GM21360 (cell line): ENCODE results near the gene THAP4.
"Not testable (repeated sequence)": the region's sequence is repeated elsewhere in the genome, so short reads cannot be mapped to it uniquely, and the experiment has no call there.

Experiments
- ATAC-seq: cut with Tn5 transposase; IDR thresholded peaks from one replicate; pipeline ENCODE4 v1.9.1; 2021; ENCODE audit warnings: mild to moderate bottlenecking, moderate library complexity; ENCODE audit not compliant: unreplicated experiment

THAP4 gene

DNA sequence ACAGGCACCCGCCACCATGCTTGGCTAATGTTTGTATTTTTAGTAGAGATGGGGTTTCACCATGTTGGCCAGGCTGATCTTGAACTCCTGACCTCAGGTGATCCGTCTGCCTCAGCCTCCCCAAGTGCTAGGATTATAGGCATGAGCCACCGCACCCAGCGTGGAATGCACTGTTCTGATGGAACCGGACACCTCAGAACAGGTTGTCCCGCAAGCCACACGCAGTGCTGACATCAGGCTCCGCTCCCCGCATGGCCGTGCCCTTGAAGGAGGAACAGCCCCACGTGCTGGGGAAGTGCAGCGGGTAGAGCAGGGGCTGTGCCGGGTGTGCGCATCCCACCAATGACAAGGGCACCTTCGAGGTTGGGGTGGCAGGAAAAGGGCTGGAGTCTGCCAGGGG lies 69.7 kb downstream of the THAP4 start:
- not testable (repeated sequence) for ATAC-seq

DNA sequence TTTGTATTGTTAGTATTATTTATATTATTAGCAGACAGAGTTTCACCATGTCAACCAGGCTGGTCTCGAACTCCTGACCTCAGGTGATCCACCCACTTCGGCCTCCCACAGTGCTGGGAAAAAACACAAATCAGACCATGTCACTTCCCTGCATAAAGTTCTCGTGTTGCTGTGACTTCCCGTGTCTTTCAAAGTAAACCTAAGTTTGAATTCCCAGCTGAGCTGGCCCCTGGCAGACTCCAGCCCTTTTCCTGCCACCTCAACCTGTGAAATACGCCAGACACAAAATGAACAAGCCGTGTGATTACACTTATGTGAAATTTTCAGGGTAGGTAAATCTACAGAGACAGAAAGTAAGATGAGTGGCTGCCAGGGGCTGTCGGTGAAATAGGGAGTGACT lies 70.5 kb downstream of the THAP4 start:
- ATAC-seq = no peak

DNA sequence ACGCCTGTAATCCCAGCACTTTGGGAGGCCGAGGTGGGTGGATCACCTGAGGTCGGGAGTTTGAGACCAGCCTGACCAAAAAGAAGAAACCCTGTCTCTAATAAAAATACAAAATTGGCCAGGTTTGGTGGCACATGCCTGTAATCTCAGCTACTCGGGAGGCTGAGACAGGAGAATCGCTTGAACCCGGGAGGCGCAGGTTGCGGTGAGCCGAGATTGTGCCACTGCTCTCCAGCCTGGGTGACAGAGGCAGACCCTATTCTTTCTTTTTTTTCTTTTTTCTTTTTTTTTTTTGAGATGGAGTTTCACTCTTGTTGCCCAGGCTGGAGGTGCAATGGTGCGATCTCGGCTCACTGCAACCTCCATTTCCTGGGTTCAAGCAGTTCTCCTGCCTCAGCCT lies 70.9 kb downstream of the THAP4 start:
- not testable (repeated sequence) for ATAC-seq

DNA sequence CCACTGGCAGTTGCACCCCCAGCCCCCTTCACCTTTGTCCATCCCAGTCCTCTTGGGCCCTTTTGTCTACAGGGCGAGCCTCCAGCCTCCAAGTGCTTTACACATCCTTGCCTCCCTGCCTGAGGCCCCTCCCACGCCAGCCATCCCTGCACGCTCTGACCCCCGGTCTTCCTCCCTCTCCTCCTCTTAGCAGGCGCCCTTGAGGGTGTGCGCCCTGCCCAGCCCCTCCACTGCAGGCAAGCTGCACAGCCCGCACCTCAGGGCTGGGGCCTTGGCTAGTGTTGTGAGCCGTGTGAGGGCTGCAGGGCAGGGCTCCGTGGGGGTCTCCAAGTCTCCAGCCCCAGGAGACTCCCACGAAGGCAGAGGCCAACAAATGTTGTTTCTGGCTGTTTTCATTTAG lies 71.5 kb downstream of the THAP4 start:
- no peak for ATAC-seq

DNA sequence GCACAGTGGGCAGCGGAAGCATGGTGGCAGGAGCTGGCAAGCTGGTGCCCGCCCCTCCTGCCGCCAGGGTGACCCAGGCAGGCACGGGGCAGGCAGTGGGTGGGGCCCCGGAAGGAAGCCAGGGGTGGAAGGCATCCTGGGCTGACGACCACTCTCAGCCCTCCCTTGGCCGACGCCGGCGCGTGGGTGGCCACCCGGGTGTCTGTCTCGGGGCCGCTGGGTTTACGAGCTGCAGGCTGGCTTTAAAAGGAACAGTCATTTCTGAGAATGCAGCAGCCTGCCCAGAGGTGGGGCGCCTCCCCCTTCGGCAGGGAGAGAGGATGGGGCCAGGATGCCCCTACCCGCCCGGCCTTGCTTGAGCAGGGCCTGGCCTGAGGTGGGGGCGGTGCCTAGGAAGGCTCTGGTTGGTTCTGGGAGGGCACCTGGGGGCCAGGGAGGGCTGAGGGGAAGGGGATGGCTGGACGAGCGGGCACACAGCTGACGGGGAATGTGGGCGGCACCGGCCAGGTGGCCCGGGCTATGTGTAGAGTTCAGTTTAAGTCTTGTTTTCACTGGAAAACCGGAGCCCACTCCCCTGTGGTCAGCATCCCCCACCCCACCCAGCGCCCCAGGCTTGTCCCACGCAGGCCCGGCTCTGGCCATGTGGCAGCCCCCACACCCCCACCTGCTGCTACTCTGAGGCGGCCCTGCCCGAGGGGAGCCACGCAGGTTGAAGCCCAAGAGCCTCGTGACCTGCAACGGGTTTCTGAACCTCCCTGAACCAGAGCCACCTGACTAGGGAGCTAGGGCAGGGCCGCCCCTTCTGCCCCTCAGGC lies 72.2 kb downstream of the THAP4 start:
- no peak for ATAC-seq

DNA sequence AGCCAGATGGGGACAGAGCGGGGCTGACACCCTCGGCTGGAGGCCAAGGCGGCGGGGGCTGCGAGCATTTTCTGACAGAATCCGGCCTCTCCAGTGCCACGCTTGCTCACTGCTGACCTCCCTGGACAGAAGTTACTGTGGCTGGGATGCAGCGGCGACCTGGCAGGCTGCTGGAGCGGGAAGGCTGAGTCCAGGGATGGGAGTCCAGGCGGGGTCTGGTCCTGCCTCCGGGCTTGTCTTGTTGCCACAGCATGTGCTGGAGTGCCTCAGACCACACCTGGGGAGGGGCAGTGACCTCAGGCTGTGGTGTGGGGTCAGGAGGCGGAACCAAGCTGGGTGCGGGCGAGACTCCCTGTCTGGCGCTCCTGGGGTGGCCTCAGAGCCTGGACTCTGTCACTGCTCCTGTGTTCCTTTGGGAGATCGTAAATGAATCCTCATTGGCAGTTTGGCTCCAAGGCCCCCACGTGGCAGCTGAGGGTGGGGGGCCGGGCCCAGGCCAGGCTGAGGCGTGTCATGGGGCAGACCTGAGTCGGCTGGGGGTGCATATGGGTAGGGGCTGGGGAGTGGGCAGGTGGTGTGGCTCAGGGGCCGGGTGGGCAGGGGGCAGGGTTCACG lies 72.9 kb downstream of the THAP4 start:
- ATAC-seq = no peak

DNA sequence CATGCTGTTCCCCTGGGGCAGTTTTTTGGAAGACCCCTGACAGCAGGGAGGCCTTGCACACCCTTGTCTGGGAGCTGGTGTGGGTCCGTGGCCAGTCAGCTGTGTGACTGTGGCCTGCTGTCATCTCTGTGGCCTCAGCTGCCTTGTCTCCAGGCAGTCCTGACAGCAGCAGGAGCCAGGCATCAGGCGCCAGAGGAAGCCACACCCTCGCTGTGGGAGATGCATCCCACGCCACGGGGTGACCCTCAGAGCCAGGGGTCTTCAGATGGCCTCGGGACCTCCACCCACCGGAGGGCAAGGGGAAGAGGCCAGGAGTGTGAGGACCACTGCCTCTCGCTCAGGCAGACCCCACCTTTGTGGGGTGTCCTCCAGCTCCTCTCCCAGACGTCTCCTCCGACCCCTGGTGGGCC lies 73.4 kb downstream of the THAP4 start:
- ATAC-seq = no peak

DNA sequence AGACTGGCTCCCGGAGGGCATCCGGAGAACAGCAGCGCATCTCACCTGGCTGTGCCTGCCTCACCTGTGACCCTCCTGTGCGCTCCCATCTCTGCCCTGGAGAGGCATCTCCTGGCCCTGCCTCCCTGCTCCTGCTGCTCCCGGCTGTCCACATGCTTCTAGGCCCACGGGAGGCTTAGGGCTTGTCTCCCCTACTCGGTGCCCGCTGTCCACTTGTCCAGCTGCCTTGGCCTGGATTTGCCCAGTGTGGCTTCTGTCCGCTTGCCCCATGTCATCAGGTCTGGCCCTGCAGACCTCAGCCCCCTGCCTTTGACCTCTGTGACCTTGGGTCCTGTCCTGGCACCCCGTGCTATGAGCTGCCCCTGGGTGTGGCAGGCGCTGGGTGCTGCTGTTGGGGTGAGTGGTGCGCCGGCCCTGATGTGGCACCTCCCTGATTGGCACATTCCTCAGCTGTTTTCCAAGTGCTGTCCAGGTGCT lies 73.9 kb downstream of the THAP4 start:
- ATAC-seq = no peak

DNA sequence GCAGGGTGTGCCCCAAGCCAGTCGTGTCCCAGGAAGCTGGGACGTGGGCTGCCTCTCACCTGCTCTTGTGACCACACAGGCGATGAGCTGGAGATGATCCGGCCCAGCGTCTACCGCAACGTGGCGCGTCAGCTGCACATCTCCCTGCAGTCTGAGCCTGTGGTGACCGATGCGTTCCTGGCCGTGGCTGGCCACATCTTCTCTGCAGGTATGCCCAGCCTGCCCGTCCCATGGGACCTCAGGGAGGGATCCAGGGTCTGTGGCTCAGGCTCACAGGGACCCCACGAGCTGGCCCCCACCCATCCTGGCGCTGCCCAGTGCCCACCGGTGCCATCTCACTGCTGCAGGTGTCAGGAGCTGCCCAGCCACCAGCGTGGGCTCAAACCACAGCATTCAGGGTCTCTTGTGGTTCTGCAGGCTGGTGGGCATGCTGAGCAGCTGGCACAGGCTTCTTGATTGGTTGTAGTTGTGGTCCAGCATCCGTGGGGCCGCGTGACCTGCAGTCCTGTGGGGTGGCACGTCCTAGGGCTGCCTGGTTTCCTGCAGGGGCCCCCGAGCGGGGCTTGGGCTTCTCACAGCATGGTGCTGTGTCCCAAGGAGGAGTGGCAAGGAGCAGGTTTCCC lies 74.6 kb downstream of the THAP4 start:
- no peak for ATAC-seq

DNA sequence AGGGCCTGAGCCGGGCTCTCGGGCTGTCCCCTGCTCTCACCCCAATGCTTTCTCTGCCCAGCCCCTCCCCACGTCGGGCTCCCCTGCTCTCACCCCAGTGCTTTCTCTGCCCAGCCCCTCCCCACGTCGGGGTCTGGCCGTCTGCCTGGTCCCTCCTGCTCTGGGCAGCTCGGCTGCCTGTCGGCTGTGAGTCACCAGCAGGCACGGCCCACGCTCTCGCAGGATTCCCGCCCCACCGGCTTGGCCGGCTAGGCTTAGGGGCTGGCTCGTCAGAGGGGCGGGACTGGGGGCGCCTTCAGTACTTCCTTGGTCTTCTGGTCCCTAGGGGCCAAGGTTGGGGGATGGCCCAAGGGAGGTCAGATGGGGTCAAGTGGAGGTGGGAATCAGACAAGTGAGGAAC lies 75.1 kb downstream of the THAP4 start:
- no peak for ATAC-seq

DNA sequence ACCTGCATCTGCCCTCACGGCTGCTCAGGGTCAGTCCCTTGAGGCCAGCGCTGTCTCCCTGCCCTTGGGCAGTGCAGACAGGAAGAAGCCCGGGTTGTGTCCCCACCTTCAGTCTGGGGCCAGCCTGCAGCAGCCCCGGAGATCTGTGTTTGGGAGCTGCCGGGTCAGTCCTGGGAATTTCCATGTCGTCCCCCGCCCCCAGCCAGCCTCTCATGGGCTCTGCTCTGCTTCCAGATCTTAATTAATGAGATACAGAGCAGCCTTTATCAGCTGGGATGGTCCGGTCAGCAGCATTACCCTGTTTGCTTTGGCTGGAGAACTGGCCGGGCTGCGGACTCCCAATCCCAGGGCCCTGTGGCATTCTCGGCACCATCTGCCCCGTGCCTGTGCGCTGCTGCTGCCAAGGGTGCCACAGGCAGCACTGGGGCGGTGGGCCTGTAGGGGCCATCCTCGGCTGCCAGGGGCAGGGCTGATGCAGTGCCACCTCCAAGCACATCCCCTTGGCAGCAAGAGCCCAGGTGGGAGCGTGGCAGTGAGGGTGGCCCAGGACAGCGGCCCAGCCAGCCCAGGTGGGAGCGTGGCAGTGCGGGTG lies 76.0 kb downstream of the THAP4 start:
- ATAC-seq = no peak

DNA sequence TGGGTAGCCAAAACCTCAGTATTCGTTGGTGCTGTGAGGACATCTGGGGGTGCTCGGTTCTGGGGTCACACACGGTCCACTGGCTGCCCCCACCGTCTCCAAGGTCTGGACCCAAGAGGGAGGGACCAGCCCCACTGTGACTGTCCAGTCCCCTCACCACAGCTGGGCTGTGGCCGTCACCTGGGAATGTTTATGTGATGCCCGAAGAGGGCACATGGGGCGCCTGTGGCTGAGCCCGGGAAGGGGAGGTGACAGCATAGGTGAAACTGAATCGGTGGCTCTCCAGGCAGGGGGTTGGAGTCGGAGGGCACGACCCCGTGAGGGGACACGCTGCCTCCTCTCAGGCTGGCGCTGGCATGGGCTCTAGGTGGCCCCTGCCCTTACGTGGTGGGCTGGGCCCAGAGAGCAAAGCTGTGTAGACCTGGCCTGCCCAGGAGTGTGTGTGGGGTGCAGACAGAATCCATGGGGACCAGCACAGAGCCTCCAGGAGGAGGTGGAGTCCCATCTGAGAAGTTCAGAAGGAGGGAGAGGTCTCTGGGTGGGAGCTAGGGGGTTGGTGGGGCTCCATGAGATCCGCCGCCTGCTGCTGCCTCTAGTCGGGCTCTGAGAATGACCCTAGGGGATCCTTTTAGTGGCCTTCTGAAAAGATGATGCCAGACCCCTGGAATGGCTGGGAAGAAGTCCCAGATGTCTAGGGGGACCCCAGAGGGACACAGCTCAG lies 76.6 kb downstream of the THAP4 start:
- no peak for ATAC-seq

DNA sequence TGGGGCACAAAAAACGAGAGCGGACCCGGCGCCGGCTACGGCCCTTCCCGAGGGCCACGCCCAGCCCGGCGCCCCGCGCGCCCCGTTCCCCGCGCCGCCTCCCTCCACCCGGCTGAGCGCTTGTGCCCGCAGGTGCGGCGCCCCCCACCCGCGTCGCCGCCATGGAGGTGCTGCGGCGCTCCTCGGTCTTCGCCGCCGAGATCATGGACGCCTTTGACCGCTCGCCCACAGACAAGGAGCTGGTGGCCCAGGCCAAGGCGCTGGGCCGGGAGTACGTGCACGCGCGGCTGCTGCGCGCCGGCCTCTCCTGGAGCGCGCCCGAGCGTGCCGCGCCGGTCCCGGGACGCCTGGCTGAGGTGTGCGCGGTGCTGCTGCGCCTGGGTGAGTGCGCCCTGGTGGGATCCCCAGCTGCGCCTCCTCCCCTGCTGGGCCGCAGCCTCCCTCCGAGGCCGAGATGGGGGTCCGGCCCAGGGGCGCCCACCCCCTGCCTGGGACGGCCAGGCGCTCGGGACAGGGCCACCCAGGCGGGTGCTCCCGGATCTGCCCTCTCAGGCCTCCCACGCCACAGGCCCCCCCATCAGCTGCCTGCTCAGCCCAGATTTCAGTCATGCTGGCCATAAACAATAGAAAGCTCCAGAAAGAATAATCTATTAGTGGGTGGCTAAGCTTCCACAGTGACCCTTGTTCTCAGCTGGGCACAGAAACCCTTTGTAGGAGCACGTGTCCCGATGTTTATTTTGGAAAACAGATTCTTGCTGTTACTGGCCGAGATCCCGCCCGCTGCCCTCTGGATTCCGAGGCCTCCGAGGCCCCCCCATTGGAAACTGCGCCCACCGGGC lies 77.4 kb downstream of the THAP4 start:
- ATAC-seq = no peak

DNA sequence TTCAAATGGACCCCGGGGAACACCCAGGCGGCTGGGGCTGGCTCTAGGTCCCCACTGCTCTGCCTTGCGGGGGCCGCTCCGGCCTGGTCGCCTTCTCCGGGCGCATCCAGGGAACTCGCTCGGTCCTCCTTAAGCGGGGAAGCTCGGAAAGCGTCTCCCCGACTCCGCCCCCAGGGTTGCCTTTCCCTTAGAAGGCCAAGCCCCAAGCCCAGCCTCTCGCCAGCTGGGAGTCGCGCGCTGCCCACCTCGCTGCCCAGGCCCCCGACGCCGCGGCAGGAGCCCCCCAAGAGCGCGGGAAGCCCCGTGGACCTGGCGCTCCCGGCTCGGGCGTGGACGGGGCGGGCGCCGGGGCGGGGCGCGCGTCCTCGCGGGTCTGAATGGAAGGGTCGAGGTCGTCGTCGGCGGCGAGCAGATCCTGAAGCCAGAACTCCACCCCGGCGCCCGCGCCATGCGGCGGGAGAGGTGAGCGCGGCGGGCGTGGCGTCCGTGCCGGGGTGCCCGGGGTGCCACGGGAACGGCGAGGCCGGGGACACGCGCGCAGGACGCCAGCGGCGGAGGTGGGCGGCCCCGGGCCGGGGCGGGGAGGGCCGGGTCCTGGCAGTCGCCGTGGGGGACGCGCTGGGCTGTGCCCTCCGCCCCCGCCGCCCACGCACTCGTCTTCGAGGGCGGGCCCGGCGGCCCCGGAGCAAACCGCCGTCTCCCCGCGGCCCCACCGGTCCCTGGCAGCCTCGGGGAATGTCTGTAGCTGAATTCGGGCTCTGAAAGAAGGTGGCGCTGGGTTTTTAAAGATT lies 78.2 kb downstream of the THAP4 start, which contains the start of gene BOK:
TSS of gene BOK (plus strand) at position 214 of the 791 bp plus-strand sequence. CDS start 739 bp downstream, outside the sequence.
- no peak for ATAC-seq

DNA sequence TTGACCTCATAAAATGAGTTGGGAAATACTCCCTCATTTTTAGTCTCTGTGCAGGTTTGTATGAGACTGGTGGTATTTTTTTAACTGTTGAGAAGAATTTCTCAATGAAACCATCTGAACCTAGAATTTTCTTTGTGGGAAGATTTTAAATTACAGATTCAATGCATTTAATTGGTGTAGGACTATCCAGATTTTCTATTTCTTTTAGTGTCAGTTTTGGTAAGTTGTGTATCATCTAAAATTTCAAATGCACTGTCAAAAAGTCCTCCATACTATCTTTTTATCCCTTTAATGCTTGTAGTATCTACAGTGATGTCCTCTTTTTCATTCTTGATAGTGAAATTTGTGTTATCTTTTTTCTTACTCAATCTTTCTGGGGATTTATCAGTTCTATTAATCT lies 80.2 kb downstream of the THAP4 start:
- no peak for ATAC-seq

DNA sequence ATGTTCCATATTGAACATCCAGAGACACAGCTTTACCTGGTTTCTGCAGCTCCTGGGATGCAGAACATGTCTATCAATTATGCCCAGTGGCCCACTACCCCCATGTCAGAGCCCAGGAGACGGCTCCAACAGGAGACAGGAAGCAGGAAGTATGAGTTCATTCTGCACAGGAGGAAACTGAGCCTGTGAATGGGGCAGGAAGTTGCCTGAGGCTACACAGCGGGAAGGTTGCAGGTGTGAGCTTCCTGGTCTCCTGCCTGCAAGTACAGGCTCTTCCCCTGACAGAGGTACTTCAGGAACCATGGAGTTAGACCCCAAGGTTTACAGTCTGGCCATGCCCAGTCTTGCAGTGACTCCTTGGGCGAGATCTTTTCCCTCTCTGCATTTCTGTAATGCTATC lies 81.2 kb downstream of the THAP4 start:
- ATAC-seq = no peak

DNA sequence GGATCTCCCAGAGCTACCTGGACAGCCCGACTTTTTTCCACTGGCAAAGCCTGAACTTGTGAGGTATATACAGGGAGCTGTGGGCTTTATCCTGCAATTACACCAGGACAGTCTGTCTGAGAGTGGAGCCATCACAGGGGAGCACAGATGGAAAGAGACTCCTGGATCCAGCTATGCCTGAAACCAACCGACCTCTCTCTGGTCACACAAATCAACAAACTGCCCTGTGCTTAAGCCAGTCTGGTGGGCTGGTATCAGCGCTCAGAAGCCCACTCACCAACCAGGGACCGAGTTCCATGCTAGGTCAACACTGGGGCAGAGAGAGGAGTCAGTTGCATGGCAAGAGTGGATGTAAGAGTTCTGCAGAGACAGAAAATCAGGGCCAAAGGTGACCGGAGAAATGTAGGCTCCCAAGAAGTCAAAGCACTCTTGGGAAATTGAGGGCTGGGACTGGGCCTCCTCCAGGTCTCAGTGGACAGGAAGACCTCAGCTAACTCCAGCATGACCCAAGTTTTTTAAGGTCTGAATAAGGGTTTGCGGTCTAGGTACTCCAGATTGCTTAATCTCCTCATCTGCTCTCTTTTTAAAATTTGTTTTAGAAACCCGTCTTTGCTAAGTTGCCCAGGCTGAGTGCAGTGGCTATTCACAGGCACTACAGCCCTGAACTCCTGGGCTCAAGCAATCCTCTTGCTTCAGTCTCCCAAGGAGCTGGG lies 82.2 kb downstream of the THAP4 start:
- ATAC-seq = no peak

DNA sequence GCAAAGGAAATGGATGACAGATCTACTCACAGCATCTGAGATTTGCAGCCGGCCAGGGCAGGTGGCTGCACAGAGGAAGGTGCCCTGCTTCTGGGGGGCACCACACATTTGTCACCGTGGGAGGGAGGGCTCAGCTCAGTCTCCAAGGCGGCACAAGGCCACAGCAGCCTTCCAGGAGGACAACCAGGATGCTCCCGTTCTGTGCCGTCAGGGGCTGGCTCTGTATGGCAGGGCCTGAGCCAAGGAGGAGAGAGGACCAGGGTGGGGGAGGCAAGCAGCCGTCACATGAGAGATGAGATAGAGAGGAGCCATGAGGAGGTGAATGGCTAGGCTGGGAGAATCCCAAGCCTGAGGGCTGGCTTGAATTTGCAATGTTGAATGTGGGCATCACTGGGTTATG lies 83.0 kb downstream of the THAP4 start:
- no peak for ATAC-seq

DNA sequence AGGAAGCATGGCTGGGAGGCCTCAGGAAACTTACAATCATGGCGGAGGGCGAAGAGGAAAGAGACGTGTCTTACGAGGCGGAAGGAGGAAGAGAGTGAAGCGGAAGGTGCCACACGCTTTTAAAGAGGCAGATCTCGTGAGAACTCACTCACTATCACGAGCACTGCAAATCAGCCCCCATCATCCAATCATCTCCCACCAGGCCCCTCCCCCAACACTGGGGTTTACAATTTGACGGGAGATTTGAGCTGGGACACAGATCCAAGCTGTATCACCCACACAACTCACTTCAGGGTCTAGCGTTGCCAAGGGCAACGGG lies 83.5 kb downstream of the THAP4 start:
- ATAC-seq = no peak
